LHCN-M2 (cell line): Measurements from ENCODE around the gene ABCB10. TPM values are rescaled to one million over a fixed set of nuclear protein-coding genes. Genes with fewer than 3 reads are reported as not detected.
"Not testable (repeated sequence)": the region's sequence is repeated elsewhere in the genome, so short reads cannot be mapped to it uniquely, and the experiment has no call there.

ENCODE experiments used
- DNase-seq: peaks from one replicate; pipeline ENCODE4 v3.0.0-alpha.2; 2012; ENCODE audit warnings: low read depth
- total RNA-seq: library from RNA; depleted of rRNA; stranded (reverse); fragments of >200 nt; gene quantifications from 2 replicates; pipeline ENCODE4 v1.2.3, GENCODE V29; 2014

The ABCB10 gene
- total RNA-seq, 1 experiment from 2014 or later: 23.1 TPM

GRCh38 chr1:229536982-229537381 lies 21.5 kb downstream of the ABCB10 start:
- no peak for DNase-seq

GRCh38 chr1:229535230-229535629 lies 23.3 kb downstream of the ABCB10 start:
- DNase-seq: no peak

- DNase-seq: no peak
These were observed 27.2 kb downstream of the ABCB10 start for GRCh38 chr1:229531326-229531725.

GRCh38 chr1:229529639-229530038 lies 28.9 kb downstream of the ABCB10 start:
- DNase-seq: no peak

GRCh38 chr1:229526695-229527094 lies 31.8 kb downstream of the ABCB10 start:
- DNase-seq: no peak

GRCh38 chr1:229523052-229523451 lies 35.5 kb downstream of the ABCB10 start:
- no peak for DNase-seq

- DNase-seq: peak; percentile 67
These were observed 43.8 kb downstream of the ABCB10 start for GRCh38 chr1:229514578-229515275.

- DNase-seq: not testable (repeated sequence)
These were observed 46.9 kb downstream of the ABCB10 start for GRCh38 chr1:229511625-229512024.

- not testable (repeated sequence) for DNase-seq
These were observed 47.3 kb downstream of the ABCB10 start for GRCh38 chr1:229511201-229511600.

- no peak for DNase-seq
These were observed 48.9 kb downstream of the ABCB10 start for GRCh38 chr1:229509576-229509975.

GRCh38 chr1:229508823-229509337 lies 49.6 kb downstream of the ABCB10 start:
- DNase-seq: no peak

GRCh38 chr1:229507951-229508822 lies 50.3 kb downstream of the ABCB10 start, which contains the start of gene NUP133:
NUP133 (minus strand) TSS chr1:229508341; CDS start chr1:229508249, 92 bp downstream.
- DNase-seq: peak; percentile 97

GRCh38 chr1:229507502-229507901 lies 51.0 kb downstream of the ABCB10 start:
- DNase-seq: no peak

- DNase-seq: no peak
These were observed 51.9 kb downstream of the ABCB10 start for GRCh38 chr1:229506633-229507032.

- no peak for DNase-seq
These were observed 62.7 kb downstream of the ABCB10 start for GRCh38 chr1:229495782-229496181.

GRCh38 chr1:229487181-229487580 lies 71.3 kb downstream of the ABCB10 start:
- DNase-seq: no peak

GRCh38 chr1:229485318-229485717 lies 73.2 kb downstream of the ABCB10 start:
- no peak for DNase-seq

- no peak for DNase-seq
These were observed 76.0 kb downstream of the ABCB10 start for GRCh38 chr1:229482511-229482910.

GRCh38 chr1:229480495-229480894 lies 78.0 kb downstream of the ABCB10 start:
- no peak for DNase-seq

GRCh38 chr1:229479660-229480399 lies 78.7 kb downstream of the ABCB10 start:
- no peak for DNase-seq

GRCh38 chr1:229478852-229479251 lies 79.7 kb downstream of the ABCB10 start:
- no peak for DNase-seq

- DNase-seq: not testable (repeated sequence)
These were observed 82.6 kb downstream of the ABCB10 start for GRCh38 chr1:229475859-229476258.
